ELR (cell line): Measurements from ENCODE around the gene STEAP4.
"Not testable (repeated sequence)": the region's sequence is repeated elsewhere in the genome, so short reads cannot be mapped to it uniquely, and the experiment has no call there.

Experiments used
- DNase-seq: peaks from one replicate; pipeline ENCODE4 v3.0.0-alpha.2; 2015; ENCODE audit warnings: low read depth

STEAP4 gene

DNA sequence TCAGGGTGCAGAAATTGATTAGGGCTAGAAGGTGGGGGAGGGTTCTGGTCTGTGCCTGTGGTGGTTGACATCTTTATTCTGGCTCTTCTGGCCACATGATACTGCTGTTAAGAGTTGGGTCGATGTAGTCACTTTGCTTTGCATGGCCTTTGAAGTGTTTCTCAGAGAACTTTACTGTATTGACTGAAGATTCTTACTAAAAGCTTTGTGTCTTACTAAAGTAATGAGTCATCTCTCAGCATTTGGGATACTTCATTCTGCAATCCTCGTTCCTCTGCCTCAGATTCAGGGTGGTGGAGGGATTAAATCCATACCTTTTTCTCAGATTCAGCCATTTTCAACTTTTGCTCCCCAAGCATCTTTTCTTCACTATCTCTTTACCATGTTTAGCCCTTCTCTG, 38.6 kb downstream of the STEAP4 start:
- DNase-seq: no peak

DNA sequence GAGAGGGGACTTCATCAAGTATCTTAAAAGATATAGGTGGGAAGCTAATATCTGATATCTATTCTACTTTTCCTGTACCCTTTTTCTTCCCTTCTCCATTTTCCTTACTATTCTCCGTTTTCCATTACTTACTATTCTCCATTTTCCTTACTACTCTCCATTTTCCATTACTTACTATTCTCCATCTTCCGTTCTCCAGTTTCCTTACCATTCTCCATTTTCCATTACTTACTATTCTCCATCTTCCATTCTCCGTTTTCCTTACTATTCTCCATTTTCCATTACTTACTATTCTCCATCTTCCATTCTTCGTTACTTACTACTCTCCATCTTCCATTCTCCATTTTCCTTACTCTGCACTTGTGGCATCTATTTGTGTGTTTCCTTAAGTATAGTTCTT, 39.3 kb downstream of the STEAP4 start:
- no peak for DNase-seq

DNA sequence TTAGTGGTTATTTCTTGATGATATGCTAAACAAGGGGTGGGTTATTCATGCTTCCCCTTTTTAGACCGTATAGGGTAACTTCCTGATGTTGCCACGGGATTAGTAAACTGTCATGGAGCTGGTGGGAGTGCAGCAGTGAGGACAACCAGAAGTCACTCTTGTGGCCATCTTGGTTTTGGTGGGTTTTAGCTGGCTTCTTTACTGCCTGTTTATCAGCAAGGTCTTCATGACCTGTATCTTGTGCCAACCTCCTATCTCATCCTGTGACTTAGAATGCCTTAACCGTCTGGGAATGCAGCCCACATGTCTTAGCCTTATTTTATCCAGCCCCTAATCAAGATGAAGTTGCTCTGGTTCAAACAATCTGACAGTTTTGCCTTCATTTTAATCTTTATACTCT, 41.7 kb downstream of the STEAP4 start:
- not testable (repeated sequence) for DNase-seq

DNA sequence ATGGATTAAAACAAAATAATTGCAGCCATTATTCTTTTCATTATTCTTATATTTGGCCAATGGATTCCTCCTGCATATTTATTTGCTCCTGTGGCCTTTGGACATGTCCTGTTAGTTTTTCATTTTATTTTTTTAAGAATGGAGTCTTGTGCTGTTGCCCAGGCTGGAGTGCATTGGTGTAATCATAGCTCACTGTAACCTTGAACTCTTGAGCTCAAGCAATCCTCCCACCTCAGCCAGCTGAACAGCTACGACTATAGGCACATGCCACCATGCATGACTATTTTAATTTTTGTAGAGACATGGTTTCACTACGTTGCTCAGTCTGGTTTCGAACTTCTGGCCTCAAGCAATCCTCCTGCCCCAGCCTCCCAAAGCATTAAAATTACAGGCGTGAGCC, 44.1 kb downstream of the STEAP4 start:
- no peak for DNase-seq

DNA sequence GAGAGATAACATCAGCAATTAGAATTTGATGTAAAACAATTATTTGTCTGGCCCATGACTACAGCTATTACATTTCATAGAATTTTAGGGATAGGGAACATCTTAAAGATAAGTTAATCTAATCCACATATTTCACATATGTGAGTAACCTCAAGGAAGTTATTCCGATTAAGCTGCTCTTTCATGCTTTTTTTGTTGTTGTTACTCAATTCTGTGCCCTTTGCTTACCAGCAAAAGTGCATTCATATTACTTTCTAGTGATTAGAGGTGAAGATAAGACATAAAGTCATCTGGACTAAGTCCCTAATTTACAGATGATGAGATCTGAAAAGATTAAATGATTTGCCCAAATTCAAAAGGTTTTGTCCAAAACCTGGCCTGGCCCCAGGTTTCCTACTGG, 46.0 kb downstream of the STEAP4 start:
- no peak for DNase-seq

DNA sequence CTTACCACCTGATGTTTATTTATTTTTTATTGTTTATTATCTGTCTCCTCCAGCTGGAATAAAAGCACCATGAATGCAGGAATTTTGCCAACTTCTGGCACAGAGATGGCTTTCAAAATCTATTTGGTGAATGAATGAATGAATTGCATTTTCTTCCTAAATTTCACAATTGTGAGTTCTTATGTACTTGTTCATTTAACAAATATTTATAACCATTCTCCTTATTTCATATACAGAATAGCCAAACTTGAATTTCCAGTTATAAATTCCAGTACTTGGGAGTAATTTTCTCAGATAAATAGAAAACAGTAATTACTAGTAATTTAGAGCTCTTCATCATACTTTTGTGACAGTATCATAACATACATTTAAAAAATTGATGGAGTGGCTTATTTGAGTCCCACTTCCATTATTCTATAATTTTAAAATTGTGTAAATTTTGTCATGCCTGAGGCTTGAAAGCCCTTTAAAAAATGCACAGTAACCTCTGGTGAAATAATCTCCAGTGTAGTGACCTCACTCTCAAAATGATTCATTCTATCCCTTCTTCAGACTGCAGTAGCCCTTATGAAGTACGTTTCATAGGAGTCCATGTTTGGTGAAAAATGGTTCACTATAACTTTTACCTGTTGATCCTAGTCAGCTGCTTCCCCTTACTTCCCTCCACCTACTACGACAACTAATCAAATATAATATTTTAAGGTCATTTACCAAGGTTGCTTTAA, 46.9 kb downstream of the STEAP4 start:
- no peak for DNase-seq

DNA sequence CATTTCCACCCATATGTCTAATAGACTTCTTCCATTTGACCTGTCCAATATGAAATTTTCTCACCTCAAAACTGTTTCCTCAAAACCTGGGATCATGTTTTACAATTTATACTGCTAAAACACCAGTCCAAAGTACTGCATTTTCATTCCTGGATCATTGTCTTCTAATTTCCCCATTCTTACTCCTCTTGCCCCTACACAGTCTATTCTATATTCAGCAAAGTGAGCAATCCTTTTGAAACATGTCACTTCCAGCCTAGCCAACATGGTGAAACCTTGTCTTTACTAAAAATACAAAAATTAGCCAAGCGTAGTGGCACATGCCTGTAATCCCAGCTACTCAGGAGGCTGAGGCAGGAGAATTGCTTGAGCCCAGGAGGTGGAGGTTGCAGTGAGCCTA, 48.4 kb downstream of the STEAP4 start:
- not testable (repeated sequence) for DNase-seq

DNA sequence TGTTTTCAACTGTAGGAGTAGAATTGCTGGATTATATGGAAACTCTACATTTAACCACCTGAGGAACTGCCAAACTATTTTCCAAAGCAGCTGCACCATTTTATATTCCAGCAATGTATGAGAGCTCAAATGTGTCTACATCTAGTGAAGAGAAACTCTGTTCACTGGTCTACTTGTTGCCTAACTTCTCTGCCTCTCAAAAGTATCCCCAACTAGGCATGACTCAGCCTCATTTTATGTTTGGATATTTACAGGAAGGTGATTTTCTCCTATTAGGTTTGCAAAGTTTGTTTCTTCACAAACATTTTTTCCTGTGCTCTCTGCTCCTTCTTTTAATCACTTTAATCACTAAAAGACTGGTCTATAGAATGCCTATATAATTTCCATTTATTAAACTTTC, 49.8 kb downstream of the STEAP4 start:
- no peak for DNase-seq

DNA sequence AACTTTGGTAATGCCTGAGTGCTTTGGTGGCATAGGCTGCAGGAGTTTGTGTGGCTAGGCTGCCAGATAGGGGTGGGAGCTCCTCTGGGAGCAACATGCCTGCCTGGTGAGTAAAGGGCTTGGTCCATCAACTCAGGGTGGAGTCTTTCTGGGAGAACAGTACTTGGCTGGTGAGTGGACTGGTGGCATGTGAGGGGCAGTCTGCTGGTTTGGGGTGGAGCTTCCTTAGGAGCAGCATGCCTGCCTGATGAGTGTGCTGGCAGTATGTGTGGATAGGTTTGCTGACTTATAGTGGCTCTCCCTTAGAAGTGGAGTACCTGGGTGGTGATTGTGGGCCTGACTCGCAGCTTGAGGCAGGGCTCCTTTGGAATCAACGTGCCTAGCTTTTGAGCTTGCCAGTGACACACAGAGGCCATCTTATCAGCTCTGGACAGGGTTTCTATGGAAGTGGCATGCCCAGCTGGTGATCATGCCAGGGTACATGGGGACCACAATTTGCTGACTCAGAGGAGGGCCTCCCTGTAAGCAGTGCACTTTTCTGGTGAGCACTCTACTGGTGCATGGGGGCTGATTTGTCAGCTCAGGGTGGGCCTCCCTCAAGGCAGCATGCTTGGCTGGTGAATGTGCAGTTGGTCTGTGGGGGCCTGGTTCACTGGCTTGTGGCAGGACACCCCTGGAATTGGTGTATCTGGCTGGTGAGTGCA, 51.8 kb downstream of the STEAP4 start:
- DNase-seq: peak; percentile 49

DNA sequence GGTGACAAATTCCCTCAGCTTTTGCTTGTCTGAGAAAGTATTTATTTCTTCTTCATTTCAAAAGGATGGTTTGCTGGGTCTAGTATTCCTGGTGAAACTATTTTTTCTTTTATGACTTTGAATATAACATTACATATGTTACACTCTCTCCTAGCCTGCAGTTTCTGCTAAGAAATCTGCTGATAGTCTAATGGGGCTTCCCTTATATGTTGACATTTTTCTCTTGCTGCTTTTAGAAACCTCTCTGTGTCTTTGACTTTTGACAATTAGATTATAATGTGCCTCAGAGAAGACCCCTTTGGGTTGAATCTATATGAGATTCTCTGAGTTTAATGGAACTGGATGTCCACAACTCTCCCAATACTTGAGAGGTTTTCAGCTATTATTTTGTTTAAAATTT, 53.1 kb downstream of the STEAP4 start:
- DNase-seq: no peak

DNA sequence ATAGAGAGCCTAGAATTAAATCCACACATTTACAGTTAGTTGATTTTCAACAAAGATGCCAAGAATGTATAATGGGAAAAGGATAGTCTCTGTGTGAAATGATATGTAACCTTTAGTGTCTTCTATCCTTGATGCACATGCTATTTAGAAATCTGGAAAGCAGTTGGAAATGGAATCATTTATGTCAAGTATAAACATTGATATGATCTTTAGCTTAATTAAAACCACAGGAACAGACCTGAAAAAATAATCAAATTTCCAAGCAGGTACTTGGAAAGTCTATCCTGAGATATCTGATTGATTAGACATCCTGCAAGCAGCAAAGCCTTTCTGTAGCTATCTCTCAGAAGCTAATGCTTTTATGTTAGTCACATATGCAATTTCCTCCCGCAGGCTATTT, 62.4 kb downstream of the STEAP4 start:
- DNase-seq: no peak

DNA sequence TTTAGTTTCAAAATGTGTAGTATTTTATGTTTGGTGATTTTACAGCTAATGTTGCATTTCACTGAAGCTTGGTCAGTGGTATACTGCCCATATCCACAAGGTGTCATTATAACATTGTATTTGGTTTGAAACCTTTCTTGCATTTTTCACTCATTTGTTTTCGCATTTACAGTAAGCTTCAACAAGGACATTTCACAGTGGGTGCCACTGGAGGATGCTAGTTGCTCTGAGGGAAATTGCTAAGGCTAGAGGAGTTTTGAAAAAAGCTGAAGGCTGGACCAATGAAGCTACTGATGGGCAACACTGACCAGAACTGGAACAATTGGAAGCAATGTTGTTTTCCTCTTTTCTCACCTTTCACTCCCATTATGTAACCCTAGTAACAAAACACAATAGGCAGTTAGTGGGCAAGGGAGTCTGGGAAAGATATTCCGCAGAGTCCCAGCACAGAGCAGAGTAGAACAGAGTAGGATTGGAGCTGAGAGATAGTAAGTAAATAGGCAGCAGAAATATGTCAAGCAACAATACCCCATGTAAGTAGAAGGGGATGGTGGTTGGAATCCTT, 63.3 kb downstream of the STEAP4 start:
- peak; percentile 39 for DNase-seq

DNA sequence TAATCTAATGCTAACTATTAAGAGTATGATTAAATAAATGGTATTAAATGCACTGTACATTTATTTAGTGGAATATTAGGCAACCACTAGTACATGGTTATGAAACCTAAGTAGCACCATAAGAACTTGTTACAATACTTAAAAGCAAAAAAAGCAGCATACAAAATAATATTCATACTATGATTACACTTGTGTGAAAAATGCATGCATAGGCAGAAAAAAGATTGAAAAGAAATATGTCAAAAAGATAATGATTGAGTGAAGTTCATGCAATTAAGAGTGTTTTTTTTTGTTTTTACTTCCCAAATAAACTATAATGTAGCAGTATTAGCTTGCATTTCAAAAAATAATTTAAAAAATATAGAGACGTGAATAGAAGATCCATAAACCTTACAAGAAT, 66.8 kb downstream of the STEAP4 start:
- no peak for DNase-seq

DNA sequence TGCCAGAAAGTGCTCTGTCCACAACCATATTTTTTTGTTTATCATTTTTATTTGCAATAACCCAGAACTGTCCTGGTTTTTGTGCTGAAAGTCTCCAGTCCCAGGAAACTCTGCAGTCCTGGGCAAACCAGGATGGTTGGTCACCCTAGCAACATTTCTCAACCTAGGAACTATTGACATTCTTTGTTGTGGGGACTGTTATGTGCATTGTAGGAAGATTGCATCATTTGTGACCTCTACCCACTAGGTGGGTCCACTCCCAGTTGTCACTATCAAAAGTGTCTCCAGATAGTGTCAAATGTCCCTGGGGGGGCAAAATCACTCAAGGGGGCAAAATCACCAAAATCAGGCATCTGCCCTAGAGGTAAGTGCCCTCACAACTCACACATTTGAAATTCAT, 72.9 kb downstream of the STEAP4 start:
- no peak for DNase-seq

DNA sequence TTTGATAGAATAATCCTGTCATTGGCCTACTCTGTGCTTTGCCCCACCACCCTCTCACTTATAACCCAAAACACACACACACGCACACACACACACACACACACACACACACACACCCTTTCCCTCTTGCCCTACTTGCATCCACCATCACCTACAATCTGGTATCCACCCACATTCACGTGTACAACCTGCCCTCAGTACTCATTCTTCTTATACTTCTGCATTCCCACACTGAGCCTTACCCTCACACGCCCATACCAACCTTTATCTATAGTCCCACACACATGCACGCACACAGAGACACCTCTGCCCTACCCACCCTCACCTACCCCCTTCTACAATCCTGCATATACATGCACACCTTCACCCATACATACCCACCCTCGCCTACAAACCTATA, 76.0 kb downstream of the STEAP4 start:
- DNase-seq: no peak

DNA sequence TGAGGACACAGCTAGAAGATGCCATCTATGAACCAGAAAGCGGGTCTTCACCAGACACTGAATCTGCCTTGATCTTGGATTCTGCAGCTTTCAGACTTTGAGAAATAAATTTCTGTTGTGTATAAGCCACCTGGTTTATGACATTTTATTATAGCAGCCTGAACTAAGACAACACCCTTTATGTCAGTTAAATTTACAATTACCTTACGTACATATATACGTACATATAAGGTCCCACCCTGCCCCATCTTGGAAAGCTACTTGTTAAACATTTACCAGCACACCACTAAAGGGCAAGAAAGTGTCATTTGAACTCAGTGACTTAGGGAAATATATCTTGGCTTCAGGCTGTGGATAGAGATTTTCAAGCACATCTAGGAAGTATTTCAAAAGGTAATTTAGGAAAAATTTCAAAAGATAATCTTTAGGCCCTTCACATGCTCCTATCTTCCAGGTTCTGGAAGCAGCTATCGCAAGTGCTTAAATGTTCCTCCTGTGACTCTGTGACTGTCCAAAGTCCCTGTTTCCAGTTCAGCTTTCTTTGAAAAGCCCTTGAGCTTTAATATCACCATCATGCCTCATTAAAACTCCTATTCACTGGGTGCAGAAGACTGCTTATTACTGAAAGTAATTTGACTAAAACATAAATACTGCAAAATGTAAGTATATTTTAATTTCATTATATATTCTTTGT, 77.2 kb downstream of the STEAP4 start:
- DNase-seq: no peak

DNA sequence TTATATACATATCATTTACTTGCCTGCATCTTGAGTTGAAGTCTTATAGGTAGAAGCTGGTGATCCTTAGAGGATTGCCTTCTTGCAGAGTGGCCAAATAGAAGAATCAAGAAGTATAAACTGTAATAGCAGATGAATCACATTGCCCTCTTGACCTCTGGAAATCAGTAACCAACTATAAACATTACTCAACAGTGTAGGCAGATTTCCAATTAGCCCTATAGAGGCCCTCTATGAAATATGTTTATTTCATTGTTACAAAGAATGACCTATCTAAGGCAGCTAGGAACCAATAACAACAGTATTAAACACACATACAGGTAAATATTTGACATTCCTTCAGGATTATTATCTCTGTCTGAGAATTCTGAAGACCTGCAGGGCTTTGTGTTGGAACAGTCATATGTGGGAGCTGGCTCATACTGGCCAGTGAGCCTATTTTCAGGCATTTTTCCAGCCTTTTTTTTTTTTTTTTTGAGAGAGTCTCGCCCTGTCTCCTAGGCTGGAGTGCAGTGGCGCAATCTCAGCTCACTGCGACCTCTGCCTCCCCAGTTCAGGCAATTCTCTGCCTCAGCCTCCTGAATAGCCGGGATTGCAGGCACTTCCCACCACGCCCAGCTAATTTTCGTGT, 79.7 kb downstream of the STEAP4 start:
- DNase-seq: peak; percentile 89

DNA sequence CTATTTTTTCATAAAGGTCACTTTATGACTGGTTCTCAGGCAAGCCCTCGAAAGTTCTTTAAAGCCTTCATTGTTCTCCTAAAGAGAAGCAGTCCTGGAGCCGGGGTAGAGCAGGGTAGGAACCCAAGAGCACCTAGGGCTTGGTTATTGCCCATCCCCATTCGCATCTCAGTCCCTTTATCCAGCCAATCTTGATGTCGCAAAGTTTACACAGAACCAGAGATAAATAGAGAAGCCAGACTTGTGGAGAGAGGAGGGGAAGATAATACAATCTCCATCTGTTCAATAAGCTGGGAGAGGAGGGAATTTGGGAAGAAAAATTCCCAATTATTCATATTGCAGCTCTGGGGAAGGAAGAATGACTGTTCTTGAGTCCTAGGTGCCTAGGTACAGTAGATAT, 80.5 kb downstream of the STEAP4 start:
- DNase-seq: no peak

DNA sequence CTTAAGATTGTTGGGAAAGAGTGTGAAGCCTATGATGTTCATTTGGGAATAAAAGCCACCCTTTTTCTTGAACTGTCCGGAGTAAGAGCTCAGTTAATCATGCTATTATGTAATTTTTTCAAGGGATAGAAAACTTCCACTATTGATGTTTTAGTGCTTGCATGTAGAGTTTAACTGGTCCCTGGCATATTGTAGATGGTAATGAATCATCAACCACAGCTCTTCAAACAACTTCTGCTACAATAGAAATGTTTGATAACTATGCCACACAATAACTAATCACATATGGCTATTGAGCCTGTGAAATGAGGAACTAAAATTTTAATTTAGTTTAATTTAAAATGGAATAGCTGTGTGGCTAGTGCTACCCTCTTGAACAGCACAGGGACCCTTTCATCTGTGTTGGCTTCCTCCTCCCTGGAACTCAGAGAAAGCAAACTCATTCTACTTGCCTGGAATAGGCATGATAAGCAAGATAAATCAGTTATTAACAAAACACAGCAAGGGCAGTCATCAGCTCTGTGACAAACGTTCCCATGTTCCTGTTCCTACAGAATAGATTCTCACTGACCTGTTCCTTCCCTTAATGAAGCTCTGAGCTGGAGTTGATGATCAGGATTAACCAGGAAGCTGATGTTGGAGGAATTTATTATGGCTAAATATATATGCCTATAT, 82.0 kb downstream of the STEAP4 start:
- peak; percentile 64 for DNase-seq

DNA sequence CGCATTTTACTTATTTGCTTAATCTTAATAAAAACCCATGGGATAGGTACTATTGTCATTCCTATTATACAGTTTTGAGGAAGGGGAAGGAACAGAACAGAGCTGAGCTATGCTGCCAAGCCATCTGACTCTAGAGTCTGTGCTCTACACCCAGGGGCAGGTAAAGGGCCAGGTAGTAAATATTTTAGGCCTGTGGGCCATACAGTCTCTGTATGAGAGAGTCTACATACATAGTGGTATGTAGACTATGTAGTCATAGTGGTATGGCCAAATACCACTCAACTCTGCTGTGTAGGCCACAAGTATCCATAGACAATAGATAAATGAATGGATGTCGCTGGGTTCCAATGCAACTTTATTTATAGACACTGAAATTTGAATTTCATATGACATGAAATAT, 83.4 kb downstream of the STEAP4 start:
- no peak for DNase-seq
